GF-D8 (cell line): ENCODE data around the gene TCP11.

ENCODE experiments used
- DNase-seq: peaks from one replicate; lab custom pipeline; 2025; lab: John Stamatoyannopoulos, UW

Gene TCP11

DNA sequence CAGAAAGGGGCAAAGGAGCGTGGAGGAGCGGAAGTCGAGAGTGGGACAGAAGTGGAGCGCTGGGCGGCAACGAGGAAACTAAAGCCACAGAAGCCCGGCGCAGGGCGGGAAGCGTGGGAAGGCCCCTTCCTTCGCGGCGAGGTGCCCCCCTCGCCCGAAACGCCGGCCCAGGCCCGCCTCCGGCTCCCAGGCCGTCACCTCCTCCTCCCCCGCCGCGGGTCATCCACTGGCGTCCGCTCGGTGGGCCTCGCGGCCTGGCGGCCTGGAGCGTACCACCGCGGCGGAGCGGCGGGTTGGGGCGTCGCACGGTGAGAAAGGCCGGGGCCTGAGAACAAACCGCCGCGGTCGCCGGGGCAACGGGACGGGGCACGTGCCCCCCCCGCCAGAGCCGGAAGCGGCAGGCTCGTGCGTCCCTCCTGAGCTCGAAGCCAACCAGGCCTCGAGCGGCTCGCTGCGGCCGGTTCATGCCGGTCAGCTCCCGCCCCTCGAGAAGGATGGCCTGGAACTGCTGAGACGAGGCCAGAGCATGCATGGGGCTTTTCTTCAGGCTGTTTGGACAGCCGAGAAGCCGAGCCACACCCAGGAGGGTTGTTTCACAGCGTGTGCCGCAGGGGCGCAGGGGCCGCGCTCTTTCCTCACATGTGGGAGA, at the start of gene TCP11:
Gene TCP11, minus strand, starts transcription at position 333 of the 649 bp plus-strand sequence. CDS start 469 bp downstream, outside the sequence.
- DNase-seq = no peak

DNA sequence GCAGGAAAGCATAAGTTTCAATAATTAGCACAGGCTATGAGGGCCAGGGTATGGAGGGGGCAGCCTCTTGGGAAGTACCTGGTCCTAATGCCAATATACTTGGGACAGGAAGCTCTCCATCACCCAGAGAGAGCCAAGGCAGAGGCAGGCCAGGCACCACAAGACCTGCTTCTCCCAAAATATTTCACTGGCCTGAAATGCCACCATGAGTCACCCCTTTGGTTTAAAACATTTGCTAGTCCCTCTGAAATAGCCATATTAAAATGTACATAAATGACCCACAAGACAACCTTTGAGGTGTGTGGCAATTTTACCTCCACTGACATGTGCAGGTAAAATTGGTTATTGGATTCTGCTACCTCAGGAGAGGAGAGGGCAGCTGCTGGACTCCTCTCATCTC, 49.2 kb upstream of the TCP11 start:
- no peak for DNase-seq

DNA sequence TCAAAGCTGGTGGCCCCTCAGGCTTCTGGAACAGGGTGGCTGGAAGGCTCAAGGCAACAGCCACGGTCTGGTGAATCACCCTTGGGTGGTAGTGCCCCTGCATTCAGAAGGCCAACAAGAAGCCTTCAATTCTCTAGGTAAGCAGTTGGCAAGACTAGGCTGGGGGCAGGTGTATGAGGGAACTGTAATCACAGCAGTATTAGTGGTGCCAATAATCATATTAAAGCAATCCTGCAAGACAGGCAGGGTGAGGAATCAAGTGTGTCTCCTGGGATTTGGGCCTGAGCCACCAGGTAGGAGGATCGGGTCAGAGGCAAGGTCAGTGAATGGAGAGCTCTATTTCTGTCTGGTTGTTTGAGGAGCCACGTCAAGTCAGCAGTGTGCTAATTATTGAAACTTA, 47.7 kb upstream of the TCP11 start:
- DNase-seq = no peak

DNA sequence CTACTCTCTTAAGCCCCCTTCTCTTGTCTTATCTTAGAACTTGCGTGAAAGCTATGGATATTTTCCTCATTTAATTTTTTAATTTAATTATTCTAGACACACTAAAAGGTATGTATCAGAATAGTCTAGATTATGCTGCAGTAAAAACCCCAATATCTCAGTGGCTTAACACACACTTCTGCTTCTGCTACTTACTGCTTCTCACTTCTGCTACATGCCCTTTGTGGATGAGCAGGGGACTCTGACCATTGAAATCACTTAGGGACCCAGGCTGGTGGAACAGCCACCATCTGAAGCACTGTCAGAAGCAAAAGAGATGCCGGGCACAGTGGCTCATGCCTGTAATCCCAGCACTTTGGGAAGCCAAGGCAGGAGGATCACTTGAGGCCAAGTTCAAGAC, 45.4 kb upstream of the TCP11 start:
- no peak for DNase-seq

DNA sequence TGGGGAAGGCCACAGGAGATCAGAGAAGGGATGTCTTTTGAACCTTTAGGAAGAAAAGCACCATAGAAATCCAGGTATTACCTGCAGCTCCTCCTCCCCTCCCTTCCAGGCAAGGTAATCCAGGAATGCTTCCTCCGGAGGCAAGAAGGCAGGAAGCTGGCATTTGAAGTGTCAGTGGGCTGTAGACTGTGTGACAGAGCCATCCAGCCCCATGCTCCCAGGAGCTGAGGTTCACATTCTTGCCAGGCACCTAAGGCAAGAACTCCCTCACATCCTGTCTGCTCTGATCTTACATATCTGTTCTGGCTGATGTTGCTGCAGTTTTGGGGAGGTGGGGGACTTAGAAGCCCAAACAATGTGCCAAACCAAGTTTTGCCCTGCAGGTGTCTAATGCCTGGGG, 44.8 kb upstream of the TCP11 start:
- no peak for DNase-seq

DNA sequence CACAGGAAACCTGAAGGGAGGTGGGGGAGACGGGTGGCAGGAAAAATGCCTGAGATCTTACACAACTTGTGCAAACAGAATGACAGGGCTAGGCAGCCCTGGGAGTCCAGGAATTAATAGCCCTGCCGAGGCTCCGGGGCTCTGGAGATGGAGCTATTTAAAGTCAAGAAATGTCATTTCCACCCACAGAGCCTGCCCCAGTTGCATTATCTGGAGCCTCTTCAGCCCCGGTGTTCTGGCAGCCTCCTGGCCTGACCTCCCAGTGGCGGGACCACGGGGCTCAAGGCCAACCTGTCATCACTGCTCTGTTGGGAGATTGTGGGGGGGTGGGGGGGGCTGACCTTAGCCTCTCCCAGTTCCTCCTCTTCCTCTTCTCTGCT, 44.2 kb upstream of the TCP11 start:
- DNase-seq = no peak

DNA sequence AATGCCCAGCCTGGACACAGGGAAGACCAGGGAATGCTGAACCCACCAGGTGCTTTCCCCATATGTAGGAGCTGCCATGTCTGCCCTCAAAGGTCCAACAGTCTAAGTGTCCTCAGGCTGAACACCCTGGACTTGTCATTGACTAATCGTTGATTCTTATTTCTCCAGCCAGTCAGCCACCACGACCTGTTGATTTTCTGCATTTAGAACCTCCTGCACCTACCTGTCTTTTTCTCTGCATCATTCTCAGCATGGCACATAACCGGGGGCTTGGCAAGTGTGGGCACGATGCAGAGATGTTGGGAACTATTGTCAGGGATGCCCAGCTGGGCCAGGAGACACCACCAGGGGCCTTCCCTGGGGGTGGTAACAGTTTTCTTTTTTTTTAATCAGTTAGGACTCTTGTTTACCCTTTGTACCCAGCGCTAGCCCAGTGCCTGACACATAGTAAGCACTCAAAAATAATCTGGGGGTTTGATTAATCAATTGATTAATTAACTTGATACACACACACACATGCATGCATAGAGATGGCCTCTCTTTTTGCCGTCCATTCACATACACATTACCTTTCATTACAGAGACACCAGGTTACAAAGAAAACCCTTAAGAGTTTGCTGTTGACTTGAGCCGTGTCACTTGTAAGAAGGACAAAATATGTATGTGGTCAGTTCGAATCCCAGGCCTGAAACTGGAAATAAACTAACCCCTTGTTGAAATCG, 43.6 kb upstream of the TCP11 start:
- no peak for DNase-seq

DNA sequence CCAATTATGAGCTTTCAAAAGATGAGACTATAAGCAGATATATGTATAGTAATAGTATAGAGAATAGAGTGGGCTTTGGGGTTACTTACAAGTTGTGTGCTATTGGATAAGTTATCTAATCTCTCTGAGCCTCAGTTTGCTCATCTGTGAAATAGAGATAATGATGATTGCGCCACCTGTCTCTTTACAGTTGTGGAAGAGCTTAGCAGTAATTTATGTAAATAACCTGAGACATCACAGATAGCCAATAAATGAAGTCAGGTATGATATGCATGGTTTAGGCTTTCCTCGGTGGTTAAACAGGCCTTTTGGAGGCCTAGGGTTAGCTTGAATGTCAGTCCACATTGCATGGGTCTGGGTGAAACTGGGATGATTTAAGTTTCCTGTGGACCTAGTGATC, 42.8 kb upstream of the TCP11 start:
- no peak for DNase-seq

DNA sequence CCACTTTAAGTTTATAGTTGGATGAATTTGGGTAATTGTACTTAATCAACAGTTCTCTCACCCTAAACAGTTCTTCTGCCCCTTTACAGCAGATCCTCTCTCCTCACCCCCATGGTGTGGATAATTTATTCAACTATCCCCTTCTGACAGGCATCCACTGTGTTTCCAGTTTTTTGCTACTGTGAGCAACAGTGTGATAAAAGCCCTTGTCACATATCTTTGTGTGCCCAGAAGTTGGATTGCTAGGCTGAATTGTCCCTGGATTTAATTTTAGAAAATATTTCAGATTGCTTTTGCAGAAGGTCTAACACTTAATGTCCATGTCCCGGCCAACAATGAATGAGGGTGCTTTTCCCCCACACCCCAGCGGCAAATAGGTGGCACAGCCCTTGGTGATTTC, 42.1 kb upstream of the TCP11 start:
- DNase-seq = no peak

DNA sequence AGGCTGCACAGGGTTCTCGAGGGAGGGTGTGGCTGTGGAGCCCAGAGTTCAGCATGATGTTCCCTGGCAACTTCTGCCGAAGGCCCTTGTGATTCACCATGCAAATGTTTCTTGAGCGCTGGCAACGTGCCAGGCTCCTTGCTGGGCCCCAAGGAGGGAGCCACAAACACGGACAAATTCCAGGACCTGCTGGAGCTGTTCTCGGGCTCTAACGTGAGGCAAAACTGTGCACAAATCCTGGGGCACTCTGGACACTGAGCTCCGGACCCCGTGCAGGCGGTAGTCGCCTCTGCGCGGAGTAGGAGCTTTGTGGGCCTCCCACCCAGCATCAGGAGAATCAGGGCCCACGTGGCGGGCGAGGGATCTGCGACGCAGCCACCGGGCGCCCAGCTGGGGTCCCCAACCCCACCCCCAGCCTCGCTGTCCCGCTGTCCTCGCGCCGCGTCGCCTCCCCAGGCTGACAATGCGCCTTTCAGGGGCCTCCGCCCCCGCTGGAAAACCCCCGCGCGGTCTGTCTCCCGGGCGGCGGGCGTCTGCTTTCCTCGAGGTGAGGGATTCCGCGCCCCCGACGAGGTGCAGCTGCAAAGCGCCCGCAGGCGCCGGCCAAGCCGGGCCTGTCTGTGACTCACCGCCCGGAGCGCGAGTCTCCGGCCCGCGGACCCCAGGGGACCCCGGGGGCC, 40.9 kb upstream of the TCP11 start:
- DNase-seq = no peak

DNA sequence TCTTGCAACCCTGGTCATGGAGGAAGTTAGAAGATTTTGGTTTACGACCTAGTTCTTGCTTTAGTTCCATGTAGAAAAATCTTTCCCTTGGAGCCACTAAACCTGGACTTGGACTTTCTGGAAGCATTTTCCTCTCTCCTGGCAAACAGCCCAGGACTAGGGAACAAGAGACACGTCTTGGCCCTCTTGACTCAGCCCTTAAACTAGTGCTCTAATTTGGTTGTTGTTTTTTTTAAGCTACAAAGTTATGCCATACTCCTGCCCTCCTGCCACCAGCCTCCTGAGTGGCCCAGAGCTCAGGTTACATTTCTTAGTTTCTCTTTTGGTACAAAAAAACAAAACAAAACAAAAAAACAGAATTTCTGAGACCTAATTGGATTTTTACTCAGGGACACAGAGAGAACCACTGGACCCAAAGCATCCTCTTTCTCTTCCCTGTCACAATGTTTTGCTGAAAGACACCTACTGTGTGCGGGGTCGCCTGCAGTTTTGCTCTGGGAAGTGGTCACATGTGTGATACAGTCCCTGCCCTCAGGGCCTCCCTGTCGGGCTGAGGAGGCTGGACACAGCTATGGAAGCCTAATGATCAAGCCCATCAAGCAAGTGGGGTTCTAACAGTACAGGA, 40.3 kb upstream of the TCP11 start:
- DNase-seq = no peak

DNA sequence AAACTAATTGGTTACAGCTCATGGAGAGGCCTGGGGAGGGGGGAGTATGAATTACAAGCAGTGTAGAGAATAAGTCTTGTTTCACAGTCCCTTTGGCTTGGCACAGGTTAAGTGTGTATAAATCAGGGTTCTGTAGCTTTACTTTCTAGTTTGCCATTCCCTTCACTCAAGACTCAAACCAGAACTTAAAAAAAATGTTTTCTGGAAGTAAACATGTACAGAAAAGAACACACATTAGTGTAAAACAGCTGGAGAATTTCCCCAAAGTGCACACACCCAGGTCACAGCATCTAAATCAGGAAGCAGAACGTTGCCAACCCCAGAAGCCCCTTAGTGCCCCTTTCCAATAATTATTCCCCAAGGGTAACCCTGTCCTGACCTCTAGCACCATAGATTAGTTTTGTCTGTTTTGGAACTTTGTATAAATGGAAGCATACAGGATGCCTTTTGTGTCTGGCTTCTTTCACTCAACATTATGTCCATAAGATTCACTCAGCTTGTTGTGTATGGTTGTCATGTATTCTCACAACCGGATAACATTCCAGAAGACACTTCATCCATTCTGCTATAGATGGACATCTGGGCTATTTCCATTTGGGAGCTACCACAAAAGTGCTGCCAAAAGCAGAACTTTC, 38.9 kb upstream of the TCP11 start:
- DNase-seq = no peak

DNA sequence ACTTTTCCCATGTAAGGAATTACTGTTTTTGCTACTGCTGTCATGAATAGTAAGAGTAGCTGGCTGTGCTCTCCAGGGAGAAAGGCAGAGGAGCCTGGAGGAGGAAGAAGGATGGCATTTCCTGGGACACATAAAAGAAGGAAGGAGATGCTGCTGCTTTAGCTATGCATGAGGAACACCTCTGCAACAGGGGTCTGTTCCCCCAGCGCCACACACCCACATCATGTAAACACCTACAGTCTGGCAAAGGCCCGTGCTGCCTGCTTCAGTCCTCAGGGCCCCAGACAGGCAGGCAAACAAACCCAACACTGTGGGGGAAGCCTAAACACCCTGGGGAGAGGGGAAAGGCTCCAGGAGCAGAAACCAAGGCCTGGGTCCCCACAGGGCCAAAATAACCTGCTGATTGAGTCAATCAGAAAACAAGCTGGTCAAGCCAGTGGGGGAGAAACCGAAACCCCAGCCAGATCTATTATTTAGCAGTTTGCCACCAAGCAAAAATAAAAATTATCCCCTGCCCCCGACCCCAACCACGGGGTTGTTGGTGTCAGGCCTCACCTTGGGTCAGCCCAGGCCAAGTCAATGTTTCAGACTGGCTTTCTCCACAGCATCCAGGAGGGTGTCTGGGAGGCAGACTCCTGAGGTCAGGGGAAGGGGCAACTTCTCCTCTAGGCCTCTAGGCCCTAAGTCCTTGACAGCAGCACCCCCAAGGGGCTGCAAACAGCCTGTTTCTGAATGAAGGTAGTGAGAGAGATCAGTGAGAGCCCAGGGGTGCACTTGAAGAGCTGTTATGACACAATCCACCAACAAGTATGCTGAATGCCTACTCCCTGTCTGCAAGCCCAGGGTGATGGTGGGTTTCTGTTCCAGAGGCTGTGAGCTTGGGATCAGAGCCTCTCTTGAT, 38.0 kb upstream of the TCP11 start:
- DNase-seq = no peak

DNA sequence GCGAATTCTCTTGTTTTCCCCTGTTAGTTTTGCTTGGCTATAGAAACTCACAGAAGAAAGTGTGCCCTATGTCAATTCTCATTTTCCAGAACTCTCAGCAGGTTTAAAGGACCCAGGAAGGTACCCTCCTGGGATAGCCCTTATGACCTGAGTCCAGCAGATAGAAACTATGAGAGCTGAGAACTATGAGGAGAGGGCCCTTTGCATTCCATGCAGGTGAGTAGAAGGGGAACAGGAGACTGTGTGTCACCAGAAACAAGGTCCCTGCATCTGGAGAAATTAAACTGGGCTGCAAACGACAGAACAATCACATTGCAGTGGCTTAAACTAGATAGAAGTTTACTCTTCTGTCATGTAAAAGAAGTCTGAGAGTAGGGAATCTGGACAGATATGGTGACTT, 36.9 kb upstream of the TCP11 start:
- no peak for DNase-seq

DNA sequence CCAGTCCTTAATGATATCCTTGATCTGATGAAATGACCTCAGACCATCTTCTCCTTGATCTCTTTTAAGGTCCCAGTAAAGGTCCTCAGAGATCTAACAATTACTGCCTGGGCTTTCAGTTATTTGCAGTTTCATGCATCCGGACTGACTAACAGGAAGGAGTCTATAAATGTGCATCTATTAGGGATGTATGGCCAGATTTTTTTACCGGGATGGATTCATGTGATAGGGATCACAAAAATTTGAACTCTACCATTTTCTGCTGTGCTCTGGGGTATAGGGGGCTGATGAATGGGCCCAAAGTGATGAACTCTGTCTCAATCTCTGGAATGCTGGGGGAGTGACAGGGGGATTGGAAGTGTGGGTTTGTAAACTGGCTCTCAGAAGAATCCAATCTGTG, 36.5 kb upstream of the TCP11 start:
- no peak for DNase-seq

DNA sequence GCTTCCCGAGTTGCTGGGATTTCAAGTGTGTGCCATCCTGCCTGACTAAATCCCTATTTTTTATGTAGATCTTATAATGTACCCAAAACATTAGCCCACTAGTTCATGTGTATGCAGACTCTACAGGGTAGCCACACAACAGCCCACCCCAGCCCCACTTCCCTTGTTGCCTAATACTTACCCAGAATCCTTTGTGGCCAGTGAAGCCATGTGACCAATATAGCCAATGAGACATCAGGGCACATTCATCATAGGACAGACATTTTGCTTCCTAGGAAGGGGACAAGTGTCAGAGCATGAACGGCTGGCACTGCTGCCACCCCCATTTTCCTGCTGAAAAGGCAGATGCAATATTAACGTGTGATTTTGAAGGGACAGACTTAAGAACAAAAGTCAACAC, 36.0 kb upstream of the TCP11 start:
- no peak for DNase-seq

DNA sequence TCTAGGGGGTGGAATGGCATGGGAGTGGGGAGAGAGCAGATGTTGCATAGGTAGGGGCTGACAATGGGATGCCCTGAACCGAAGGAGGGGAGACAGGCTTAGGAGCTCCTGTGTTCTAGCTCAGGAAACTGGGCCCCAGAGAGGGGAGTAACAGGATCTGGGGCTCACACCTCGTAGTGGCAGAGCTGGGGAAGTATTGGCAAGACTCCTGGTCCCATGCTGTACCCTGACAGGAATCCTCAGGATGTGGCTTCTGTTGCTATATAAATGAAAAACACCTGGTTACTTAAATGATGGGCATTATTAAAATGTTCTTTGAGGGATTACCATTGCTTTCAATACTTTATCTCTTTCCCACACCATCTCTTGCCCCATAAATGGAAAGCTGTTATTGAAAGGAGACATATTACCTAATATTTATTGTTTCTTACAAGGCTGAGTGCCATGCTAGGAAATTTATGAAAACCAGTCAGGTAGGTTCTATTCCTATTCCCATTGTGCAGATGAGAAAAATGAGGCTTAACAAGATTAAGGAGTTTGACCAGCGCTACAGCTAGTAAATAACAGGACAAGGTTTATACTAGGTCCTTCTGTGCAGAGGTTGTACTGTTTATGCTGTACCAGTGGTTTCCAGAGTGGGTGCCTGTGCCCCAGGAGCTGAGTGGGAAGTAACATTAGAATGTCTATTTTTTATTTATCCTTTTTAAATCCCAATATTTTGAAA, 35.3 kb upstream of the TCP11 start:
- DNase-seq = no peak

DNA sequence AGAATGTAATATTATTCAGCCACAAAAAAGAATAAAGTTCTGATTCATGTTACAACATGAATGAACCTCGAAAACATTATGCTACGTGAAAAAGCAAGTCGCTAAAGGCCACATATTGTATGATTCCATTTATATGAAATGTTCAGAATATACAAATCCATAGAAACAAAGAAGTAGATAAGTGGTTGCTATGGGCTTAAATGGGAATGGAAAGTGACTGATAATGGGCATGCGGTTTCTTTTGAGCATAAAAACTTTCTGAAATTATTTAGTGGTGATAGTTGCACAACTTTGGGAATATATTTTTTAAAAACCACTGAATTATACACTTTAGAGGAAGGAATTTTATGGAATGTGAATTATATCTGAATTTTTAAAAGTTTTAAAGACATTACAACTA, 33.4 kb upstream of the TCP11 start:
- no peak for DNase-seq

DNA sequence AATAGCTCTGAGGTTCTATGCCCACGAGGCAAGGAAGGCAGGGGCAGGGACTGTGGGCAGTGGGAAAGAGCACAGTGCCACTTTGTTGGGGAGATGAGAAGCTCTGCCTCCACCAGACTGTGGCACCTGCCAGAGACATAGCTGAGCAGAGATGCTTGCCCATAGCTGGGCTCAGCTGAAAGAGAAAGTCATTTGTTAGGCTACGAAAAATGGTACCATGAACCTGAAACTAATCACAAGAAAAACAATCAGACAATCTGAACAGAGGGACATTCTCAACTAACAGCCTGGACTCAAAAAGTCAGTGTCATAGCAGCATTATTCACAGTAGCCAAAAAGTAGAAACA, 32.9 kb upstream of the TCP11 start:
- DNase-seq = no peak

DNA sequence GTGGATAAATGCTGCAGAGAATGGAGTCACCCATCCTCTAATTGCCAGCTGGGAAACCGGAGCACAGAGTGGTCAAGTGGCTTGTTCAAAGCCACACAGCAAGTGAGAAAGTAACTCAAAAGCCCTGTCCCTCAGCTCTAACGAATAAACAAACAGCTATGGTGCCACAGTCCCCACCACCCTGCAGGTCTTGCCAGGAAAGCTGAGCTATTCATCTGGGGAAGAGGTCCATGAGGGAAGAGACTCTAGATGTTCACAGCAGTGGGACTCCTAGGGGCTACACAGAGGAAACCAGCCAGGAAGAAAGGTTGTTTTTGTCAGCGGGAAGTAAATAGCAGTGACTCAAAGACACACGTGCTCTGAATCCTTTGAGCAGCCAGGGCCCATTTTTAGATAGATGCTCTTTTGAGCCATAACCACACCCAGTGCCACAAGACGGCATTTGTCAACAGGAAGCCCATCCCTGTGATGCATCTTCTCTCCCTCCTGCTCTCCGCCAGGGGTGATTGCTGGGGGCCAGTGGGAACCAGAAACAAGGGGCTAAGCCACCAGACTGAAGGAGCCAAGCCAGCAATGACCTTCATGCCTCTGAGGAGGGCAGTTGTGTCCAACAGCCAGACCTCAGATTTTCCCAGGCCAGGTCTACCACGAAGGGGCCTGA, 32.4 kb upstream of the TCP11 start:
- DNase-seq = no peak
